Neuronal stem cell (in vitro differentiated cells): ENCODE measurements around the gene CCL5.

Experiments used
- DNase-seq: peaks from one replicate; pipeline ENCODE4 v3.0.0-alpha.2; 2013; ENCODE audit warnings: low spot score
- H2AFZ ChIP-seq: one replicate; pipeline ENCODE4 v1.6.1; 2013; ENCODE audit warnings: mild to moderate bottlenecking, low read length, inconsistent platforms
- H2AK5ac ChIP-seq: 2 replicates; pipeline ENCODE4 v1.6.1; 2013; ENCODE audit warnings: low read depth, mild to moderate bottlenecking, inconsistent platforms, low read length, moderate library complexity, mixed read lengths
- H2BK120ac ChIP-seq: 2 replicates; pipeline ENCODE4 v1.6.1; 2013; ENCODE audit warnings: low read depth, mild to moderate bottlenecking, inconsistent platforms, low read length, moderate library complexity, mixed read lengths
- H2BK12ac ChIP-seq: one replicate; pipeline ENCODE4 v1.6.1; 2013; ENCODE audit warnings: low read length, inconsistent platforms
- H2BK15ac ChIP-seq: 2 replicates; pipeline ENCODE4 v1.6.1; 2013; ENCODE audit warnings: mild to moderate bottlenecking, low read length, inconsistent platforms, mixed read lengths
- H2BK5ac ChIP-seq: one replicate; pipeline ENCODE4 v1.6.1; 2013; ENCODE audit warnings: inconsistent platforms, mild to moderate bottlenecking, low read length, moderate library complexity
- H3K14ac ChIP-seq: one replicate; pipeline ENCODE4 v1.6.1; 2013; ENCODE audit warnings: low read length, inconsistent platforms
- H3K18ac ChIP-seq: 2 replicates; pipeline ENCODE4 v1.6.1; 2013; ENCODE audit warnings: low read length, inconsistent platforms
- H3K23ac ChIP-seq: 2 replicates; pipeline ENCODE4 v1.6.1; 2013; ENCODE audit warnings: low read depth, mild to moderate bottlenecking, mixed read lengths, low read length, inconsistent platforms; ENCODE audit not compliant: poor library complexity
- H3K27ac ChIP-seq: replicated peaks from 3 replicates; pipeline ENCODE4 v1.5.1; 2013; ENCODE audit warnings: low read length, inconsistent platforms
- H3K27me3 ChIP-seq, 3 experiments: 2 replicates each; pipeline ENCODE4 v1.6.1; 2013; ENCODE audit warnings: low read length in 3 of 3, mild to moderate bottlenecking in 2 of 3, inconsistent platforms in 1 of 3, low read depth in 1 of 3, mixed read lengths in 1 of 3, moderate library complexity in 1 of 3; ENCODE audit not compliant: control insufficient read depth in 3 of 3, insufficient read depth in 3 of 3
- H3K36me3 ChIP-seq, 2 donors: replicated peaks in 1 of 2; 2 replicates each; pipeline ENCODE4 v1.6.1; 2013; ENCODE audit warnings: low read length in 2 of 2; ENCODE audit not compliant: control insufficient read depth in 2 of 2, insufficient read depth in 2 of 2
- H3K4ac ChIP-seq: 2 replicates; pipeline ENCODE4 v1.6.1; 2013; ENCODE audit warnings: inconsistent platforms, mild to moderate bottlenecking, low read length, moderate library complexity
- H3K4me1 ChIP-seq, 2 donors: 1 replicate in 1 of 2; 2 replicates in 1 of 2; pipeline ENCODE4 v1.6.1; 2013; ENCODE audit warnings: low read length in 2 of 2, low read depth in 1 of 2; ENCODE audit not compliant: control insufficient read depth in 2 of 2, insufficient read depth in 1 of 2
- H3K4me2 ChIP-seq: one replicate; pipeline ENCODE4 v1.6.1; 2013; ENCODE audit warnings: mild to moderate bottlenecking, low read length, inconsistent platforms; ENCODE audit not compliant: insufficient read depth, poor library complexity, severe bottlenecking
- H3K4me3 ChIP-seq, 2 donors: 2 replicates each; pipeline ENCODE4 v1.5.1; 2013; ENCODE audit warnings: low read length in 2 of 2, mild to moderate bottlenecking in 2 of 2, inconsistent platforms in 1 of 2, moderate library complexity in 1 of 2
- H3K79me1 ChIP-seq: one replicate; pipeline ENCODE4 v1.6.1; 2013; ENCODE audit warnings: low read depth, mild to moderate bottlenecking, inconsistent platforms, low read length, moderate library complexity
- H3K9ac ChIP-seq: one replicate; pipeline ENCODE4 v1.6.1; 2013; ENCODE audit warnings: mild to moderate bottlenecking, low read depth, low read length, inconsistent platforms; ENCODE audit not compliant: poor library complexity
- H3K9me3 ChIP-seq, 2 donors: replicated peaks in 1 of 2; 2 replicates each; pipeline versions ENCODE3 to v1.6.1; 2013; ENCODE audit warnings: low read length in 2 of 2, mild to moderate bottlenecking in 2 of 2, inconsistent platforms in 1 of 2, low read depth in 1 of 2, mixed read lengths in 1 of 2, moderate library complexity in 1 of 2; ENCODE audit not compliant: control insufficient read depth in 2 of 2, insufficient read depth in 1 of 2
- H4K8ac ChIP-seq: one replicate; pipeline ENCODE4 v1.6.1; 2013; ENCODE audit warnings: low read depth, mild to moderate bottlenecking, inconsistent platforms, low read length, moderate library complexity
- H4K91ac ChIP-seq: one replicate; pipeline ENCODE4 v1.6.1; 2013; ENCODE audit warnings: low read length, low read depth, mild to moderate bottlenecking, inconsistent platforms; ENCODE audit not compliant: poor library complexity
- WGBS, 2 donors: extraction: QIAGEN DNeasy Blood & Tissue Kit; methylation state at CpG; one replicate each; pipeline ENCODE4 v1.1.7; 2013; ENCODE audit warnings: missing lambda C conversion rate in 2 of 2, mixed read lengths in 1 of 2; ENCODE audit not compliant: insufficient read length in 2 of 2, insufficient replicate concordance in 1 of 2; ENCODE audit errors: extremely low coverage in 2 of 2; 5-methylcytosine and 5-hydroxymethylcytosine counted together

CCL5 gene

GRCh38 chr17:35907691-35908090 is 27.5 kb upstream of the CCL5 start:
- no peaks in the 10 kb centered on the region for H3K4me1 ChIP-seq
- WGBS, 2 donors = no CpG with 5 or more reads among the region's 5 CpGs
- H3K9me3 ChIP-seq = peaks cover 0 to 5% of the 10 kb centered on the region in 2 donors
- no peak overlapping the region for H2BK12ac ChIP-seq
- no peaks in the 10 kb centered on the region for H3K36me3 ChIP-seq
- no peak overlapping the region for H3K9ac ChIP-seq
- no peak overlapping the region for H2BK120ac ChIP-seq
- H4K8ac ChIP-seq = no peak overlapping the region
- no peak overlapping the region for H3K4ac ChIP-seq
- H3K14ac ChIP-seq = no peak overlapping the region
- peaks cover 0 to 5% (median 0%) of the 10 kb centered on the region in 3 experiments for H3K27me3 ChIP-seq
- no peak overlapping the region for H3K18ac ChIP-seq
- H2AK5ac ChIP-seq = no peak overlapping the region
- no peak overlapping the region for H4K91ac ChIP-seq
- DNase-seq = no peak
- H2BK5ac ChIP-seq = no peak overlapping the region
- no peaks in the 10 kb centered on the region for H3K79me1 ChIP-seq
- H2BK15ac ChIP-seq = no peak overlapping the region
- no peak overlapping the region for H3K23ac ChIP-seq
- H3K4me2 ChIP-seq = no peak overlapping the region
- H3K27ac ChIP-seq = no peak overlapping the region
- H3K4me3 ChIP-seq = no peak overlapping the region
- H2AFZ ChIP-seq = no peak overlapping the region

GRCh38 chr17:35906926-35907637 is 26.9 kb upstream of the CCL5 start:
- H3K4me3 ChIP-seq = no peak overlapping the region
- no peaks in the 10 kb centered on the region for H3K36me3 ChIP-seq
- H3K14ac ChIP-seq = no peak overlapping the region
- no CpG with 5 or more reads among the region's 3 CpGs for WGBS, 2 donors
- no peak overlapping the region for H2BK12ac ChIP-seq
- DNase-seq = no peak
- peaks cover 0 to 5% (median 0%) of the 10 kb centered on the region in 3 experiments for H3K27me3 ChIP-seq
- no peak overlapping the region for H3K18ac ChIP-seq
- H3K27ac ChIP-seq = no peak overlapping the region
- H2BK15ac ChIP-seq = no peak overlapping the region
- no peak overlapping the region for H3K23ac ChIP-seq
- H2BK5ac ChIP-seq = no peak overlapping the region
- H3K9ac ChIP-seq = no peak overlapping the region
- H2AK5ac ChIP-seq = no peak overlapping the region
- H2AFZ ChIP-seq = no peak overlapping the region
- no peaks in the 10 kb centered on the region for H3K4me1 ChIP-seq
- H2BK120ac ChIP-seq = no peak overlapping the region
- no peak overlapping the region for H3K4ac ChIP-seq
- H3K79me1 ChIP-seq = no peaks in the 10 kb centered on the region
- peaks cover 0 to 5% of the 10 kb centered on the region in 2 donors for H3K9me3 ChIP-seq
- no peak overlapping the region for H4K91ac ChIP-seq
- no peak overlapping the region for H3K4me2 ChIP-seq
- H4K8ac ChIP-seq = no peak overlapping the region

- Histone ChIP-seq H3K9me3 (peaks cover 0 to 5% of the 10 kb centered on the region in 2 donors), H3K9ac (no peak overlapping the region), H3K27me3 (peaks cover 0 to 5% (median 0%) of the 10 kb centered on the region in 3 experiments), H3K23ac (no peak overlapping the region), H4K8ac (no peak overlapping the region), H2AK5ac (no peak overlapping the region), H3K14ac (no peak overlapping the region), H2BK5ac (no peak overlapping the region), H3K27ac (no peak overlapping the region), H3K18ac (no peak overlapping the region), H3K4ac (no peak overlapping the region), H3K4me1 (no peaks in the 10 kb centered on the region), H2BK120ac (no peak overlapping the region), H3K79me1 (no peaks in the 10 kb centered on the region), H3K4me3 (no peak overlapping the region), H2AFZ (no peak overlapping the region), H3K36me3 (no peaks in the 10 kb centered on the region), H2BK12ac (no peak overlapping the region), H4K91ac (no peak overlapping the region), H2BK15ac (no peak overlapping the region), H3K4me2 (no peak overlapping the region)
- DNase-seq = no peak
- WGBS, 2 donors = no CpG with 5 or more reads among the region's 5 CpGs
Measured at GRCh38 chr17:35906191-35906925, 26.2 kb upstream of the CCL5 start.

- no CpG with 5 or more reads among the region's 5 CpGs for WGBS, 2 donors
- Histone ChIP-seq H3K79me1 (no peaks in the 10 kb centered on the region), H3K23ac (no peak overlapping the region), H3K27me3 (peaks cover 0 to 9% (median 0%) of the 10 kb centered on the region in 3 experiments), H3K9me3 (peaks cover 0 to 1% of the 10 kb centered on the region in 2 donors), H4K8ac (no peak overlapping the region), H2BK120ac (no peak overlapping the region), H3K9ac (no peak overlapping the region), H3K18ac (no peak overlapping the region), H2AK5ac (no peak overlapping the region), H3K4me1 (no peaks in the 10 kb centered on the region), H3K4me3 (no peak overlapping the region), H3K27ac (no peak overlapping the region), H2AFZ (no peak overlapping the region), H3K4ac (no peak overlapping the region), H2BK5ac (no peak overlapping the region), H2BK15ac (no peak overlapping the region), H2BK12ac (no peak overlapping the region), H3K4me2 (no peak overlapping the region), H3K14ac (no peak overlapping the region), H4K91ac (no peak overlapping the region), H3K36me3 (no peaks in the 10 kb centered on the region)
- DNase-seq = no peak
Measured at GRCh38 chr17:35903451-35903850, 23.3 kb upstream of the CCL5 start.
